Central memory CD8-positive, alpha-beta T cell (primary cell): ENCODE data around the gene MTMR11.
A peak's percentile ranks its signal among the peaks of the same experiment; 100 is the strongest.

Experiments
- ATAC-seq: fragments of 150-1000 bp; cut with Tn5 transposase; replicated peaks from 2 replicates; pipeline ENCODE4 v1.10.0; 2022; ENCODE audit warnings: mild to moderate bottlenecking, moderate FRiP score, moderate number of reproducible peaks; ENCODE audit not compliant: poor library complexity, severe bottlenecking; ENCODE audit errors: extremely low read depth
- DNase-seq, 2 donors: peaks; one replicate each; pipeline ENCODE4 v3.0.0; 2021; ENCODE audit warnings: low spot score in 2 of 2
- H3K27ac Mint-ChIP-seq: one replicate; pipeline ENCODE4 v1.8.0; 2022; ENCODE audit warnings: low read depth, mild to moderate bottlenecking, moderate library complexity, mixed read lengths
- H3K27me3 Mint-ChIP-seq: one replicate; pipeline ENCODE4 v1.8.0; 2022; ENCODE audit warnings: mixed read lengths
- H3K36me3 Mint-ChIP-seq: one replicate; pipeline ENCODE4 v1.8.0; 2022; ENCODE audit warnings: mild to moderate bottlenecking, moderate library complexity, mixed read lengths; ENCODE audit not compliant: insufficient read depth
- H3K4me1 Mint-ChIP-seq: one replicate; pipeline ENCODE4 v1.8.0; 2022; ENCODE audit warnings: mixed read lengths
- H3K4me3 Mint-ChIP-seq: one replicate; pipeline ENCODE4 v1.8.0; 2022; ENCODE audit warnings: mild to moderate bottlenecking, moderate library complexity, mixed read lengths
- H3K9me3 Mint-ChIP-seq: one replicate; pipeline ENCODE4 v1.8.0; 2022; ENCODE audit warnings: mixed read lengths

Gene MTMR11

GRCh38 chr1:149931212-149931790 is 5.4 kb downstream of the MTMR11 start:
- no peak for ATAC-seq
- Mint-ChIP-seq H3K4me3 (no peak overlapping the region), H3K4me1 (peaks cover 17% of the 10 kb centered on the region), H3K9me3 (no peaks in the 10 kb centered on the region), H3K27ac (no peak overlapping the region), H3K27me3 (peaks cover 29% of the 10 kb centered on the region), H3K36me3 (peaks cover 6% of the 10 kb centered on the region)
- DNase-seq: no peak

GRCh38 chr1:149929856-149930255 is 6.8 kb downstream of the MTMR11 start:
- no peak for ATAC-seq
- Mint-ChIP-seq H3K9me3 (no peaks in the 10 kb centered on the region), H3K27ac (peak overlapping the region; percentile 93), H3K36me3 (peaks cover 20% of the 10 kb centered on the region), H3K4me3 (no peak overlapping the region), H3K4me1 (peaks cover 31% of the 10 kb centered on the region), H3K27me3 (peaks cover 29% of the 10 kb centered on the region)
- DNase-seq: no peak

- Mint-ChIP-seq H3K4me1 (peaks cover 45% of the 10 kb centered on the region), H3K27me3 (peaks cover 20% of the 10 kb centered on the region)
These were observed 8.3 kb downstream of the MTMR11 start for GRCh38 chr1:149928401-149928724.

GRCh38 chr1:149927563-149928400 is 8.9 kb downstream of the MTMR11 start, which contains the start of gene SF3B4:
TSS of gene SF3B4 (minus strand) at chr1:149927803. CDS start at chr1:149927759, 44 bp downstream.
- H3K9me3 Mint-ChIP-seq: no peaks in the 10 kb centered on the region
- DNase-seq (peak; percentile 88 to 94), ATAC-seq (peak; percentile 94)
- peak within 1 kb of the TSS; percentile 96 for H3K4me3 Mint-ChIP-seq
- H3K36me3 Mint-ChIP-seq: peaks cover 30% of the 10 kb centered on the region
- peaks cover 16% of the 10 kb centered on the region for H3K27me3 Mint-ChIP-seq
- peaks cover 49% of the 10 kb centered on the region for H3K4me1 Mint-ChIP-seq
- H3K27ac Mint-ChIP-seq: peak within 1 kb of the TSS; percentile 93

More at GRCh38 chr1:149928401-149928724, 8.3 kb downstream of the MTMR11 start:
- H3K36me3 Mint-ChIP-seq: peaks cover 27% of the 10 kb centered on the region
- no peaks in the 10 kb centered on the region for H3K9me3 Mint-ChIP-seq
- DNase-seq: no peak
- peak overlapping the region; percentile 96 for H3K4me3 Mint-ChIP-seq
- ATAC-seq: no peak
- peak overlapping the region; percentile 93 for H3K27ac Mint-ChIP-seq

- peak overlapping the region; percentile 93 for H3K27ac Mint-ChIP-seq
- peaks cover 30% of the 10 kb centered on the region for H3K36me3 Mint-ChIP-seq
- H3K9me3 Mint-ChIP-seq: no peaks in the 10 kb centered on the region
- H3K27me3 Mint-ChIP-seq: peaks cover 14% of the 10 kb centered on the region
- ATAC-seq (no peak), DNase-seq (no peak)
- peak overlapping the region; percentile 96 for H3K4me3 Mint-ChIP-seq
- H3K4me1 Mint-ChIP-seq: peaks cover 49% of the 10 kb centered on the region
These were observed 9.6 kb downstream of the MTMR11 start for GRCh38 chr1:149927056-149927562.

GRCh38 chr1:149926296-149926695 is 10.4 kb downstream of the MTMR11 start:
- Mint-ChIP-seq H3K4me1 (peaks cover 49% of the 10 kb centered on the region), H3K9me3 (no peaks in the 10 kb centered on the region), H3K27ac (no peak overlapping the region), H3K4me3 (peak overlapping the region; percentile 96), H3K36me3 (peaks cover 33% of the 10 kb centered on the region), H3K27me3 (peaks cover 5% of the 10 kb centered on the region)
- ATAC-seq: no peak
- DNase-seq: no peak

GRCh38 chr1:149925751-149926150 is 10.9 kb downstream of the MTMR11 start:
- H3K9me3 Mint-ChIP-seq: no peaks in the 10 kb centered on the region
- peaks cover 49% of the 10 kb centered on the region for H3K4me1 Mint-ChIP-seq
- DNase-seq (no peak), ATAC-seq (no peak)
- H3K4me3 Mint-ChIP-seq: peak overlapping the region; percentile 96
- peaks cover 38% of the 10 kb centered on the region for H3K36me3 Mint-ChIP-seq
- no peaks in the 10 kb centered on the region for H3K27me3 Mint-ChIP-seq
- no peak overlapping the region for H3K27ac Mint-ChIP-seq

- no peak for DNase-seq
- no peak for ATAC-seq
- H3K4me3 Mint-ChIP-seq: peak overlapping the region; percentile 96
- H3K27me3 Mint-ChIP-seq: no peaks in the 10 kb centered on the region
- H3K27ac Mint-ChIP-seq: no peak overlapping the region
- peaks cover 49% of the 10 kb centered on the region for H3K4me1 Mint-ChIP-seq
- H3K9me3 Mint-ChIP-seq: no peaks in the 10 kb centered on the region
- peaks cover 38% of the 10 kb centered on the region for H3K36me3 Mint-ChIP-seq
These were observed 11.3 kb downstream of the MTMR11 start for GRCh38 chr1:149925345-149925744.

GRCh38 chr1:149923626-149924025 is 13.1 kb downstream of the MTMR11 start:
- Mint-ChIP-seq H3K27ac (peak overlapping the region; percentile 27), H3K9me3 (no peaks in the 10 kb centered on the region), H3K36me3 (peaks cover 38% of the 10 kb centered on the region), H3K4me3 (no peak overlapping the region), H3K27me3 (no peaks in the 10 kb centered on the region), H3K4me1 (peaks cover 48% of the 10 kb centered on the region)
- no peak for DNase-seq
- no peak for ATAC-seq

- H3K9me3 Mint-ChIP-seq: no peaks in the 10 kb centered on the region
- peaks cover 23% of the 10 kb centered on the region for H3K4me1 Mint-ChIP-seq
- H3K27me3 Mint-ChIP-seq: no peaks in the 10 kb centered on the region
- ATAC-seq (peak; percentile 71), DNase-seq (no peak)
- peak within 1 kb of the TSS; percentile 80 for H3K4me3 Mint-ChIP-seq
- H3K27ac Mint-ChIP-seq: peak within 1 kb of the TSS; percentile 63
- H3K36me3 Mint-ChIP-seq: peaks cover 8% of the 10 kb centered on the region
These were observed 19.0 kb downstream of the MTMR11 start, which contains the start of gene SV2A for GRCh38 chr1:149917571-149918144. TSS of gene SV2A (minus strand) at chr1:149917844. CDS start at chr1:149913840, 4,004 bp downstream.

GRCh38 chr1:149916898-149917252 is 19.8 kb downstream of the MTMR11 start:
- ATAC-seq (no peak), DNase-seq (no peak)
- H3K27ac Mint-ChIP-seq: peak overlapping the region; percentile 63
- H3K4me3 Mint-ChIP-seq: peak overlapping the region; percentile 80
- peaks cover 5% of the 10 kb centered on the region for H3K36me3 Mint-ChIP-seq
- no peaks in the 10 kb centered on the region for H3K27me3 Mint-ChIP-seq
- no peaks in the 10 kb centered on the region for H3K9me3 Mint-ChIP-seq
- peaks cover 23% of the 10 kb centered on the region for H3K4me1 Mint-ChIP-seq

- DNase-seq (no peak), ATAC-seq (no peak)
- Mint-ChIP-seq H3K4me3 (peak overlapping the region; percentile 80), H3K9me3 (no peaks in the 10 kb centered on the region), H3K4me1 (peaks cover 23% of the 10 kb centered on the region), H3K27ac (peak overlapping the region; percentile 63), H3K27me3 (no peaks in the 10 kb centered on the region), H3K36me3 (peaks cover 5% of the 10 kb centered on the region)
These were observed 20.3 kb downstream of the MTMR11 start for GRCh38 chr1:149916193-149916897.
